ENCODE measurements around the gene SUFU. TPM values are rescaled to one million over a fixed set of nuclear protein-coding genes. Genes with fewer than 3 reads are reported as not detected.
A peak's percentile ranks its signal among the peaks of the same experiment; 100 is the strongest.

The SUFU gene
- polyA plus RNA-seq, 1 experiment = 8.5 TPM

DNA sequence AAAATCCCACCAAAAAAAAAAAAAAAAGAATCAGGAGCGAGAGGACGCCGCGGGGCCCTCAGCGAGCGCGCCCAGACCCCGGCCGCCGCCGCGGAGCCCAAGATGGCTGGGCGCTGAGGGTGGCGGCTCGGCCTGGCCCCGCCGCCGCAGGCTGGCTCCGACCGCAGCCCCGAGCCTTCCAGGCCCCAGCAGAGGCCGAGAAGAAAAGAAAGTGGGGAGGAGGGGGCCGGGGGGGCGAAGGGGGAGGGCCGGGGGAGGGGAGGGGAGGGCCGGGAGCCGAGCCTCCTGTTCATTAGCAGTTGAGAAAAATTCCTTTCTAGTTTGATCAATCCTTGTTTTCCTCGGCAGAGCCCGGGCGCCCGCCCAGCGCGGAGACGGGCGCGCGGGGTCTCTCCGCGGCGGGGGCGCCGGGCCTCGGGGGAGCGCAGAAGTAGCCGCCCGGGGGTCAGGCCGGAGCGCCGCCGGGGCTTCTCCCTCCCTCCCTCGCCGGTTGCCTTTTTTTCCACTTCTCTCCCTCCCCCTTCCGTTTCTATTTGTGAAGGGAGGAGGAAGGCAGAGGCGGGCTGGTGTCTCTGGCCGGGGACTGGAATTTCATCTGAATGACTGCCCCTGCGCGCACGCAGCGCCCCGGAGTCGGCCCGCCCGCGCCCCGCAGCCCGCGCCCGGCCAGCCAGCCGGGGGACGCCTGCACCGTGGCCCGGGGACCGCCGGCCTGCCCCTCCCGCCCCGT is 139.7 kb downstream of the SUFU start:
- Histone ChIP-seq H3K36me3 (ENCODE audit: control insufficient read depth, insufficient read depth, low read length) (peaks cover 1% of the 10 kb centered on the region; the same call in 1 of the 2 replicates), H3K27me3 (ENCODE audit: control insufficient read depth, insufficient read depth, low read length) (no peaks in the 10 kb centered on the region), H3K4me3 (ENCODE audit: low read depth, low read length) (peak overlapping the region; percentile 87)
- ChIA-PET POLR2A (no interaction called here), CTCF (interaction anchor here (1.4 to 3.5 kb wide), 6 partner anchors 35 to 141 kb away, joined by 4 to 24 read pairs (median 8); partner anchors contain the start of genes ACTR1A, ARL3 and SUFU)
- no peak for DNase-seq (ENCODE audit: low read depth)
- TF ChIP-seq, protein P1, sequence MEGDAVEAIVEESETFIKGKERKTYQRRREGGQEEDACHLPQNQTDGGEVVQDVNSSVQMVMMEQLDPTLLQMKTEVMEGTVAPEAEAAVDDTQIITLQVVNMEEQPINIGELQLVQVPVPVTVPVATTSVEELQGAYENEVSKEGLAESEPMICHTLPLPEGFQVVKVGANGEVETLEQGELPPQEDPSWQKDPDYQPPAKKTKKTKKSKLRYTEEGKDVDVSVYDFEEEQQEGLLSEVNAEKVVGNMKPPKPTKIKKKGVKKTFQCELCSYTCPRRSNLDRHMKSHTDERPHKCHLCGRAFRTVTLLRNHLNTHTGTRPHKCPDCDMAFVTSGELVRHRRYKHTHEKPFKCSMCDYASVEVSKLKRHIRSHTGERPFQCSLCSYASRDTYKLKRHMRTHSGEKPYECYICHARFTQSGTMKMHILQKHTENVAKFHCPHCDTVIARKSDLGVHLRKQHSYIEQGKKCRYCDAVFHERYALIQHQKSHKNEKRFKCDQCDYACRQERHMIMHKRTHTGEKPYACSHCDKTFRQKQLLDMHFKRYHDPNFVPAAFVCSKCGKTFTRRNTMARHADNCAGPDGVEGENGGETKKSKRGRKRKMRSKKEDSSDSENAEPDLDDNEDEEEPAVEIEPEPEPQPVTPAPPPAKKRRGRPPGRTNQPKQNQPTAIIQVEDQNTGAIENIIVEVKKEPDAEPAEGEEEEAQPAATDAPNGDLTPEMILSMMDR (IDR thresholded peaks at IDR 0.05; ENCODE audit: insufficient read depth, low read depth, low read length) = no peak

DNA sequence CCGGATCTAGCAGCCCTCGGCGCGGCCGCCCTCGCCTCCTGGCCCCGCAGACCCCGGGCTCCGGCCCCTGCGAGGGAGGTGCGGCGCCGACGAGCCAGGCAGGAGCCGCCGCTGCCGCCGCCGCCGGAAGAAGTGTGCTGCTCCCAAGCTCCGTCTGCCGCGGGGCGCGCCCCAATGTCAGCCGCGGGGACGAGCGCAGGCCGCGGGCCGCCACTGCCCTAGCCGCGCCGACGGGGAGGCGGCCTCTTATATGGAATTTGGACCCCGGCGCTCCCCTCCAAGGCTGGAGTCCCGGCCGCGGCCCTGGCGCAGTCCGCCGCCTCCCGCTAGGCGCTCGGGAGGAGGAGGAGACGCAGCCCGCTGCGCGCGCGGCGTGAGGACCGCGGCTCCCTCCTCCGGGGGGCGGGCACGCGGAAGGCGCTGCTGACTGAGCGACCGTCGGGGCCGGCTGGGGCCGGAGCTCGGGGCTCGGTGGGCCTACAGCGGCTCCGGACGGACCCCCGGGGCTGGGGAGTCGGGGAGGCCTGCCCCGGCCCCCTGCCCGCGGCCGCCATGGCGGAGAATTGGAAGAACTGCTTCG is 140.4 kb downstream of the SUFU start, which contains the start of gene TRIM8:
TSS of gene TRIM8 (plus strand) at position 414 of the 580 bp plus-strand sequence. CDS start at position 553, 139 bp downstream.
- Histone ChIP-seq H3K36me3 (ENCODE audit: control insufficient read depth, insufficient read depth, low read length) (peaks cover 4% of the 10 kb centered on the region), H3K4me3 (ENCODE audit: low read depth, low read length) (peak within 1 kb of the TSS; percentile 87), H3K27me3 (ENCODE audit: control insufficient read depth, insufficient read depth, low read length) (no peaks in the 10 kb centered on the region)
- CTCF ChIA-PET = interaction anchor here (0.7 to 3.5 kb wide), 9 partner anchors 12 to 143 kb away, joined by 4 to 24 read pairs (median 5); partner anchors contain the start of genes ACTR1A, ARL3 and SUFU
- no peak for DNase-seq (ENCODE audit: low read depth)
- POLR2A ChIA-PET = no interaction called here
- TF ChIP-seq, protein P1 (IDR thresholded peaks at IDR 0.05; ENCODE audit: insufficient read depth, low read depth, low read length) = no peak

DNA sequence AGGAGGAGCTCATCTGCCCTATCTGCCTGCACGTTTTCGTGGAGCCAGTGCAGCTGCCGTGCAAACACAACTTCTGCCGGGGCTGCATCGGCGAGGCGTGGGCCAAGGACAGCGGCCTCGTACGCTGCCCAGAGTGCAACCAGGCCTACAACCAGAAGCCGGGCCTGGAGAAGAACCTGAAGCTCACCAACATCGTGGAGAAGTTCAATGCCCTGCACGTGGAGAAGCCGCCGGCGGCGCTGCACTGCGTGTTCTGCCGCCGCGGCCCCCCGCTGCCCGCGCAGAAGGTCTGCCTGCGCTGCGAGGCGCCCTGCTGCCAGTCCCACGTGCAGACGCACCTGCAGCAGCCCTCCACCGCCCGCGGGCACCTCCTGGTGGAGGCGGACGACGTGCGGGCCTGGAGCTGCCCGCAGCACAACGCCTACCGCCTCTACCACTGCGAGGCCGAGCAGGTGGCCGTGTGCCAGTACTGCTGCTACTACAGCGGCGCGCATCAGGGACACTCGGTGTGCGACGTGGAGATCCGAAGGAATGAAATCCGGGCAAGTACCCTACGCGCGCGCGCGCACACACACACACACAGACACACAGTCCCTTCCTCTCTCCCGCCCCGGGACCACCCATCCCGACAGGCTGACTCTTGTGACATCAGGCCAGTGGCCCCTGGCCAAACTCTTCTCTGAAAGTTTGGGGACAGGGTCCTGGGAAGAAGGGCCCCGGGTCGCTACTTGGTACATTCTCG is 141.0 kb downstream of the SUFU start:
- CTCF ChIA-PET = interaction anchor here (0.7 to 3.5 kb wide), 11 partner anchors 11 to 144 kb away, joined by 3 to 24 read pairs (median 5); partner anchors contain the start of genes ACTR1A, ARL3 and SUFU
- H3K27me3 ChIP-seq (ENCODE audit: control insufficient read depth, insufficient read depth, low read length) = no peaks in the 10 kb centered on the region
- TF ChIP-seq, protein P1 (IDR thresholded peaks at IDR 0.05; ENCODE audit: insufficient read depth, low read depth, low read length) = peak; percentile 56
- POLR2A ChIA-PET = interaction anchor here (0.6 kb wide), 1 partner anchor 109 kb away, joined by 3 read pairs; no protein-coding TSS in a partner anchor
- no peak for DNase-seq (ENCODE audit: low read depth)
- H3K4me3 ChIP-seq (ENCODE audit: low read depth, low read length) = peak overlapping the region; percentile 87
- H3K36me3 ChIP-seq (ENCODE audit: control insufficient read depth, insufficient read depth, low read length) = peaks cover 4% of the 10 kb centered on the region

DNA sequence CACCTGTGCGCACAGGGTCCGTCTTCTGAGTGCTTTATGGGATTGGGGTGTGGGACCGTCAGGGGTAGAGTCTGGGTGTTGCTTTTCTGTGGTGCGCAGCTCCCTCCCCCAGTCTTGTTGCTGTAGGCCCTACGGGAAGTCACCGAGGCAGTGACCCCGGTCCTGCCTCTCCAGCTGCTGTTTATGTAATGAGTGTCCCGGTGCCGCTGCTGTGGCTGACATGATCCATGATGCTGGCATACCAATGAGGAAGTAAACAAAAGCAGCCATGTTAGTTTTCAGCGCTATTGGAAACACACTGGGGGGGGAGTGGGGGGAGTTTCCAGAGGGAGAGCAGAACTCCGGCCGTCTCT is 141.6 kb downstream of the SUFU start:
- Histone ChIP-seq H3K36me3 (ENCODE audit: control insufficient read depth, insufficient read depth, low read length) (peaks cover 6% of the 10 kb centered on the region), H3K27me3 (ENCODE audit: control insufficient read depth, insufficient read depth, low read length) (no peaks in the 10 kb centered on the region), H3K4me3 (ENCODE audit: low read depth, low read length) (peak overlapping the region; percentile 87)
- TF ChIP-seq, protein P1 (IDR thresholded peaks at IDR 0.05; ENCODE audit: insufficient read depth, low read depth, low read length) = no peak
- no peak for DNase-seq (ENCODE audit: low read depth)
- ChIA-PET POLR2A (interaction anchor here (0.6 to 1.4 kb wide), 2 partner anchors 30 to 109 kb away, joined by 3 to 11 read pairs; no protein-coding TSS in a partner anchor), CTCF (interaction anchor here (0.8 to 3.5 kb wide), 13 partner anchors 11 to 143 kb away, joined by 3 to 24 read pairs (median 5); partner anchors contain the start of genes ACTR1A, ARL3 and SUFU)

Data from BJ (cell line).